Nephron progenitor cell (in vitro differentiated cells): ENCODE measurements around the gene RHBDL3.

Experiments
- DNase-seq: peaks from one replicate; pipeline ENCODE4 v3.0.0; 2021
- H3K27ac Mint-ChIP-seq: 2 replicates; pipeline ENCODE4 v1.8.0; 2021; ENCODE audit warnings: mild to moderate bottlenecking, moderate library complexity, mixed read lengths
- H3K27me3 Mint-ChIP-seq: 2 replicates; pipeline ENCODE4 v1.8.0; 2021; ENCODE audit warnings: mild to moderate bottlenecking, low read depth, mixed read lengths; ENCODE audit not compliant: poor library complexity
- H3K36me3 Mint-ChIP-seq: 2 replicates; pipeline ENCODE4 v1.8.0; 2021; ENCODE audit warnings: low read depth, mixed read lengths
- H3K4me1 Mint-ChIP-seq: 2 replicates; pipeline ENCODE4 v1.8.0; 2021; ENCODE audit warnings: mixed read lengths
- H3K4me3 Mint-ChIP-seq: 2 replicates; pipeline ENCODE4 v1.8.0; 2021; ENCODE audit warnings: mild to moderate bottlenecking, moderate library complexity, mixed read lengths
- H3K9me3 Mint-ChIP-seq: 2 replicates; pipeline ENCODE4 v1.8.0; 2021; ENCODE audit warnings: mild to moderate bottlenecking, moderate library complexity, mixed read lengths
- TF ChIP-seq, protein P1 (sequence below): fragments of 200-600 bp; sonication (generic); IDR thresholded peaks from 2 replicates; pipeline ENCODE4 v1.5.0; 2021; ENCODE audit warnings: antibody characterized with exemption

The RHBDL3 gene

DNA sequence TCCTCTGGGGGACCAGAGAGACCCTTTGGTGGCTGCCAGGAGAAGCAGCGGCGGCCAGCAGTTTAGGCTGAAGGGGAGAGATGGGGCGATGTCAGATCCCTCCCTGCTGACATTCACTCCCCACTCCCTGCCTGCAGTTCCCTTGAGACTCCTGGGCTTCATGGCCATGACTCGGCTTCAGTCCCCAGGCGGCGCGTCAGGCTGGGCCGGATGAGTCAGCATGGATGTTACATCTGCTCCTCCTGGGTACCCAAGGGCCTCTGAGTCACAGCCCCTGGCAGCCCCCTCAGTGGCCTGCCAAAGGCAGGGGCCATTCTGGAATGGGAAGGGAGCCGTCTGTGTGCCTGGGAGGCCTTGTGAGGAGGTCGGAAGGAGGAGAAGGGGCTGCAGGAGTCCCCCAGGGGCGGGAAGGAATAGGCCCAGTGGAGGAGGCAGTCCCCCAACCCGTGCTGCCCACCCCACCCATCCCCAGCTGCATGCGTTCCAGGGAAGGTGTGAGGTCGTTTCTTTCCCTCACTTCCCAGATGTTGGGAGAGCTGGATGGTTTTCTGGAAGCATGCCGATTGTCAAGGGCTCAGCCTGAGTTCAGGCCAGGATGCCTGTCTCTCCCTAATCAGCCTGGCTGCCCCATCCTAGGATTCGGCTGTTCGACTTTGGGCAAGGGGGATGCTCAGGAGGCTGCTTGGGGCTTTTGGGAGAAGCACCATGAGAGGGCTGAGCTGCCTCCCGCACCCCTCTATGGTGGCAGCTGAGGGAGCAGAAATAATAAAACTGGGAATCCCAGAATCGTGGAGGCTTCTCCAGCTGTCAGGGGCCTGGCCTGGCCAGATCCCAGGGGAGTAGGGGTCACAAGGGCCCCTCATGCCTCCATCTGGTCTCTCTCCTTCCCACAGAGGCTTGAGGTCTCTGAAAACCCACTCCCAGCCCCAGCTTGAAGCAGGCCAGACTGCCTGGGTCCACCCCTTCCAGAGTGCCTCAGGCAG, 9.7 kb downstream of the RHBDL3 start:
- H3K27me3 Mint-ChIP-seq: peaks cover 60% of the 10 kb centered on the region
- no peaks in the 10 kb centered on the region for H3K9me3 Mint-ChIP-seq
- peak overlapping the region; percentile 13 for H3K27ac Mint-ChIP-seq
- H3K36me3 Mint-ChIP-seq: no peaks in the 10 kb centered on the region
- peak overlapping the region; percentile 9 for H3K4me3 Mint-ChIP-seq
- H3K4me1 Mint-ChIP-seq: peaks cover 64% of the 10 kb centered on the region
- peak; percentile 43 for DNase-seq
- TF ChIP-seq, protein P1, sequence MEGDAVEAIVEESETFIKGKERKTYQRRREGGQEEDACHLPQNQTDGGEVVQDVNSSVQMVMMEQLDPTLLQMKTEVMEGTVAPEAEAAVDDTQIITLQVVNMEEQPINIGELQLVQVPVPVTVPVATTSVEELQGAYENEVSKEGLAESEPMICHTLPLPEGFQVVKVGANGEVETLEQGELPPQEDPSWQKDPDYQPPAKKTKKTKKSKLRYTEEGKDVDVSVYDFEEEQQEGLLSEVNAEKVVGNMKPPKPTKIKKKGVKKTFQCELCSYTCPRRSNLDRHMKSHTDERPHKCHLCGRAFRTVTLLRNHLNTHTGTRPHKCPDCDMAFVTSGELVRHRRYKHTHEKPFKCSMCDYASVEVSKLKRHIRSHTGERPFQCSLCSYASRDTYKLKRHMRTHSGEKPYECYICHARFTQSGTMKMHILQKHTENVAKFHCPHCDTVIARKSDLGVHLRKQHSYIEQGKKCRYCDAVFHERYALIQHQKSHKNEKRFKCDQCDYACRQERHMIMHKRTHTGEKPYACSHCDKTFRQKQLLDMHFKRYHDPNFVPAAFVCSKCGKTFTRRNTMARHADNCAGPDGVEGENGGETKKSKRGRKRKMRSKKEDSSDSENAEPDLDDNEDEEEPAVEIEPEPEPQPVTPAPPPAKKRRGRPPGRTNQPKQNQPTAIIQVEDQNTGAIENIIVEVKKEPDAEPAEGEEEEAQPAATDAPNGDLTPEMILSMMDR: no peak

DNA sequence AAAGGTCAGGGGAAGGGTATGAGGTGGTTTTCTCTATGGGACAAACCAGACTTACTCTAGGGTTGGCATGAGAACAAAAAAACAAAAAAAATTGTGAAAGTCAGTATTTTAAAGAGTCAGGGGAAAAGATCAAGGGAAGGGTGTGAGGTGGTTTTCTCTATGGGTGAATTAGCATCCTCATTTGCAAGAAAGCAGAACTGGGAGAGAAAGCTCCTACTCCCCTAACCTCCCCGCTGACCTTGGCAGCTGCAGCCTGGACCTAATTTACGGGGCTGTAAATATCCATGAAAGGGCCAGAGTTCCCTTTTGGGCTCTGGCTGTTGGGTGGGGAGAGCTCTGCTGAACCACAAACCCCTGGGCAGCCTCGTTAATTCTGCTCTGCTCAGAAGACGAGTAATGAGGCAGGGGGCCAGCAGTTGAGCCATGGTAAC, 10.6 kb downstream of the RHBDL3 start:
- Mint-ChIP-seq H3K9me3 (no peaks in the 10 kb centered on the region), H3K27me3 (peaks cover 65% of the 10 kb centered on the region), H3K36me3 (no peaks in the 10 kb centered on the region), H3K4me3 (peak overlapping the region; percentile 9), H3K4me1 (peaks cover 72% of the 10 kb centered on the region), H3K27ac (peak overlapping the region; percentile 13)
- DNase-seq: peak; percentile 65
- TF ChIP-seq, protein P1: no peak

DNA sequence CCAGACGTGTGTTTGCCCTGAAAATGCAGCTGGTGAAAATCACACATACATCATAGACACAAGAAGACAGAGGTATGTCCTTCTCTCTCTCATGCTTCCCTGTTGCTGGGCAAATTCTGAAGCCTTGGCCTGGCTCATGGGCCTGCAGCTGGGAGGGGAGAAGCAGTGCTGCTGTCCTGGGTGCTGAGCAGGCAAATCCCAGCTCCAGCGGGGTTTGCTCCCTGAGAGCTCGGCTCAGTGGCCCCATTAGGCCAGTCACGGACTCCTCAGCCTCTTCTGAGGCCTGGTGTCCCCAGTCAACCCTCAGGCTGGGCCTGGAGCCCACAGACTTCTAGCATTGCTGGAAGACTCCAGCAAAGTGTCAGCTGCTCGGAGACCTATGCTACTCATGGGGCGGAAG, 11.7 kb downstream of the RHBDL3 start:
- Mint-ChIP-seq H3K4me1 (peaks cover 70% of the 10 kb centered on the region), H3K27ac (no peak overlapping the region), H3K4me3 (no peak overlapping the region), H3K9me3 (no peaks in the 10 kb centered on the region), H3K27me3 (peaks cover 64% of the 10 kb centered on the region), H3K36me3 (no peaks in the 10 kb centered on the region)
- peak; percentile 64 for DNase-seq
- TF ChIP-seq, protein P1: no peak

DNA sequence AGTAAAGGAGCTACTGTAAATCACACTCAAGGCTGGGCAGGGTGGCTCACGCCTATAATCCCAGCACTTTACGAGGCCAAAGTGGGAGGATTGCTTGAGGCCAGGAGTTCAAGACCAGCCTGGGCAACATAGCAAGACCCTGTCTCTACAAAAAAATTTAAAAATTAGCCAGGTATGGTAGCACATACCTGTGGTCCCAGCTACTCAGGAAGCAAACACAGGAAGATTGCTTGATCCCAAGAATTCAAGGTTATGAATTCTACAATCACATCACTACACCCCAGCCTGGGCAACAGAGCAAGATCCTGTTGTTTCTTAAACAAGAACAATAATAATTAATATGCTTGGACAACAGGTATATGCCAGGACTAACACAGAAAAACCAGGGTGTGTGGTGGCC, 13.2 kb downstream of the RHBDL3 start:
- TF ChIP-seq, protein P1: no peak
- Mint-ChIP-seq H3K27ac (no peak overlapping the region), H3K36me3 (no peaks in the 10 kb centered on the region), H3K27me3 (peaks cover 57% of the 10 kb centered on the region), H3K4me1 (peaks cover 67% of the 10 kb centered on the region), H3K9me3 (no peaks in the 10 kb centered on the region), H3K4me3 (no peak overlapping the region)
- DNase-seq: no peak

DNA sequence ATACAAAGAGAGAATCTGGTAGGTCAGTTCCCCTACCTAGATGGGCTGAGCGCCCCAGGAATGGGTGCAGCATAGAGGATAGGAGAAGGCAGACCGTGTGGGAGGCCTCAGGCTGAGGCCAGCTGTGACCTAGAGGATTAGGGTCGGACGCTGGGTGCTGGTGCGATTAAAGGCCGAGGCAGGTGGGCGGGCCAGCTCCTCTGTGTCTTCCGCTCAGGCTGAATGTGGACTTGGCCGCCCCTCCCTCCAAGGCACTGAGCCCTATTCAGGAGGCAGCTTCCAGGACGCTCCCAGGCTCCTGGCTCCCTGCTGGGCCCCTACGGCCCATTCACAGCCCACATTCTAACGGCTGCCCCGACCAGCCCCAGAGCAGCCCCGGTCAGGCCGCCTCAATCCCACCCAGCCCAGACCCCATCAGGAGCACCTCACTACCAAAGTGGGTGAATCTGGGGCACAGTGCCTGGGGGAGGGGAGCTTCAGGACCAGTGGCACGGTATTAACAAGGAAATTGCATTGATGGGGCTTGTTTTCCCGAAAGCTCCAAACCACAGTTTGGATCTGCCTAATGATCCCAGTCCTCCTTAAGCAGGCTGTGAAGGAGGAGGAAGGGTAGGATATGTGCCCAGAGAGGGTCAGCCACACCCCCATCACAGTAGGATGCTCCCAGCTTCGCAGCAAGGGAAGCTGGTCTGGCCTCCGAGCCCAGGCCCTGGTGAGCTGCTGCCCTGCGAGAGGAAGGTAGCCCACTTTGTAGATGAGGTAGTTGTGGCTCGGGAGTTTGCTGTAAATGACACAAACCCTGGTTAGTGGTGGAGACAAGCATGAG, 14.5 kb downstream of the RHBDL3 start:
- H3K27me3 Mint-ChIP-seq: peaks cover 52% of the 10 kb centered on the region
- H3K9me3 Mint-ChIP-seq: no peaks in the 10 kb centered on the region
- TF ChIP-seq, protein P1: no peak
- no peaks in the 10 kb centered on the region for H3K36me3 Mint-ChIP-seq
- DNase-seq: peak; percentile 49
- no peak overlapping the region for H3K27ac Mint-ChIP-seq
- H3K4me1 Mint-ChIP-seq: peaks cover 61% of the 10 kb centered on the region
- no peak overlapping the region for H3K4me3 Mint-ChIP-seq
